Ecto neural progenitor cell (in vitro differentiated cells): ENCODE results near the gene ESRP2.
A peak's percentile ranks its signal among the peaks of the same experiment; 100 is the strongest.

Source experiments
- DNase-seq: peaks from one replicate; pipeline ENCODE4 v3.0.0-alpha.2; 2018; ENCODE audit warnings: low spot score

The ESRP2 gene

DNA sequence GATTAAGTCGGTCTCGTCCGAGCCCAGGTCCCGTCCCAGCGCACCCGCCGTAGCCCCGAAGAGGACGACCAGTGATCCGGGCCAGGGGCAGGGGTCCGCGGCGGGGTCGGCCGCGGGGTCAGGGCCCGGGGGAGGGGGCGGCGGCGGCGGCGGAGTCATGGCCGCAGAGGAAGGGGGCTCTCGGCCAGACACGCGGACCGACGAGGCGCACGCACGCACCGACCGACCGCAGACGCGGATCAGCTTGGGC lies at the start of gene ESRP2:
Gene ESRP2 (minus strand): TSS at position 241 of the 250 bp plus-strand sequence. CDS start 82 bp downstream, at position 159.
- DNase-seq, result peak; percentile 71

DNA sequence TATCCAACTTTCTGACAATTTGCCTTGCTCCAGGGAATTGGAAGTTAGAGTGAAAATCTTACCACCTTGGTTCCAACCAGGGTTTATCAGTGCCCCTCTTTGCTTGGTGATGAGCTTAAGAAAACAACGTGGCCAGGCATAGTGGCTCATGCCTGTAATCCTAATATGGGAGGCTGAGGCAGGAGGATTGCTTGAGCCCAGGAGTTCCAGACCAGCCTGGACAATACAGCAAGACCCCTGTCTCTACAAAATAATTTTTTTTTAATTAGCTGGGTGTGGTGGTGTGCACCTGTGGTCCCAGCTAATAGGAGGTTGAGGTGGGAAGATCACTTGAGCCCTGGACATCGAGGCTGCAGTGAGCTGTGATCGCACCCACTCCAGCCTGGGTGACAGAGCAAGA lies 49.8 kb upstream of the ESRP2 start:
- DNase-seq, result no peak

DNA sequence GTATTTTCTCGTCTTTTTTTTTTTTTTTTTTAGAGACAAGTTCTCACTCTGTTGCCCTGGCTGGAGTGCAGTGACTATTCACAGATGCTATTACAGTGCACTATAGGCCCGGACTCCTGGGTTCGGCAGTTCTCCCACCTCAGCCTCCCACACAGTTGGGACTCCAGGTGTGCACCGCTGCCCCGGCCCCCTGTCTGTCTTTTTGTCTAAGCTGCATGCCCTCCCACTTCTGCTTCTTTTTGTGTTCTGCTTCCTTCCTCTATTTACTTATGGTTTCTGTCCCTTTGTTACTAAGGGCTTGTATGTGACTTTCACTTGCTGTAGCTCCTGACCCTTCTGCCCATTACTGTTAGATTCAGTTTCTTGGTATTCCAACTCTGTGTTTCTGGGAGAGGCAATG lies 48.9 kb upstream of the ESRP2 start:
- DNase-seq, result no peak

DNA sequence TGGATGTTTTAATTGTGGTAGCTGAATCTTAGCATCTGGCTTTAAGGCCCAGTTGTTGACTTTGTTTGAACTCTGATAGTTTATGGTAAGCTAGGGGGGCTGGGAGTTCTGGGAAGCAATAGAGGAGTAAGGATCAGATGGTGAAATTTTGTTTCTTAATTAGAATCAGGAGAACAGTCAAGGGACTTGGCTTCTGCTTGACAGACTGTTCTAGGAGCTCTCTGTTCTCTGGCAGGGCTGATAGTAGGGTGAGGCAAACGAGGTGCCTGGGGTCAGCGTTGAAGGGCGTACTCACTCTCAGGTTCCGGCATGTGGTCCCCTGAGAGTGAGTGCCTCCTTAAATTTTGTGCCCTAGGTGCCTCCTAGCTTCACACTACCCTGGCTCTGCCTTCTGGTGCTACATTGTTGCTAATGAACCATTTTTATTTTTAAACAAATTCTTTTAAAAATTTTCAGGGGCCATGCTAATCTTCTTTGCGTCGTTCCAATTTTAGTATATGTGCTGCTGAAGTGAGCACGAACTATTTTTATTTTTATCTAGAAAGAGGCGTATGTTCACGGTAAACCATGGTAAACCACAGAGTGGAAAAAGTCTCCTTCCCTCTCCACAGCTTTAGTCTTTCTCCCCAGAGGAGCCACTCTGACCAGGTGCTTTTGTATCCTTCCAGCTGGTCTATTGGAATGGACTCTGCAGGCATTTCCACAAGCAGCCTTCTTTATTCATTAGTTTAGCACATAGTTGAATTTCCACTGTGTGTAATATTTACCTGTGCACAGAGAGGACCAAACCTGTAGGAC lies 48.1 kb upstream of the ESRP2 start:
- no peak for DNase-seq

DNA sequence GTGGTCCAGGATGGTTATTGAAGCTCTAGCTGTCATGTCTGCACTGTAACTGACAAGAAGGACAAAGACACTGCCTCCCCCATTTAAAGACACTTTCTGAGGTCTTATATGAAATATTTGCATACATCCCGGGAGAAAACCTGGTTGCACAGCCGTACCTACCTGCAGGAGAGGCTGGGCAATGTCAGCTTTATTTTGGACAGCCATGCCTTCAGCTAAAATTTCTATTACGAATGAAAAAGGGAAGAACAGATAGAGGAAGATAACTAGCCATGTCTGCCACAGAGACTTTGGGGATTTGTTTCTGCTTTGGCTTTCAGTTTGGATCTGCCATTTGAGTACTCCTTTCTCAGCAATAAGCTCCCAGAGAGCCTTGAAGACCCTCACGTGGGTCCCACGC lies 47.4 kb upstream of the ESRP2 start:
- no peak for DNase-seq

DNA sequence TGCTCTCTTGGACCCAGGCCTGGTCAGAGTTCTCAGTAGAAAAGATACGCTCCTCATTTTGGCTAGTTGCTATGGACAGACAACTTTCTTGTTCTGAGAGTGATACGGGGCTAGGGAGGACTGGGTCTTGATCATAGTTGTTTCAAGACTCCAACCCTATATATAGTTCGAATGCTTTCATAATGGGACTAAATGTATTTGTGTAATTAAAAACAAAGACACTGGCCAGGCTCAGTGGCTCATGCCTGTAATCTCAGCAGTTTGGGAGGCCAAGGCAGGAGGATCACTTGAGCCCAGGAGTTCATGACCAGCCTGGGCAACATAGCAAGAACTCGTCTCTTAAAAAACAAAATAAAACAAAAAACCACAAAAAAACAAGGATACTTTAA lies 46.1 kb upstream of the ESRP2 start:
- DNase-seq, result no peak

DNA sequence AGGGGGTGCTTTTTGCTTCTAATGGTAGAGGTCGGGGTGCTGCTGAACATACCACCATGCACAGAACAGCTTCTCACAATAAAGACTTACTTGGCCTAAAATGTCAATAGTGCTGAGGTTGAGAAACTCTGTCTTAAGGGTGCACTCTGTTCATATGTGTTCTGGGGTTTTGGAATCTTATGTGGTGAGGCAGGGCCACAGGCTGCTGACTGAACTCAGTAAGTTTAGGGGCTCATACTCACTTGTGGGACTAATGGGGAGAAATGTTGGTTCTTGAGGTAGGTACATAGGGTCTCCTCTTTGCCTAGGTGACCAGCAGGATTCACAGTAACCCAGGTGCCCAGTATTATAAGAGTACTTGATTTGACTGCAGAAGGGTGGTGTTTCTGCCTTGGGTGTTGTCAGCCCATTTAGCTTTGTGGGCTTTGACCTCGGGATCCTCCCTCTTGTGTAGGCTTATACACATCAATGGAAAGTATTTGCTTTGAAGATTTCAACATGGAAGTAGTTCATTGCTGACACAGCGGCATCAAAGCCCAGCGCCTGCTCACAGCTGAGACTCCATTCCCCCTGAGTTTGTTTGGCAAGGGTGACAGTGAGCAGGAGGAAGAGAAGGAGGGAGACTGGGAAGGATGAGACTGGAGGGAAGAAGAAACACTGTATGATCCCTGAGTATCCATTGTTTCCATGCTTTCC lies 45.6 kb upstream of the ESRP2 start:
- no peak for DNase-seq

DNA sequence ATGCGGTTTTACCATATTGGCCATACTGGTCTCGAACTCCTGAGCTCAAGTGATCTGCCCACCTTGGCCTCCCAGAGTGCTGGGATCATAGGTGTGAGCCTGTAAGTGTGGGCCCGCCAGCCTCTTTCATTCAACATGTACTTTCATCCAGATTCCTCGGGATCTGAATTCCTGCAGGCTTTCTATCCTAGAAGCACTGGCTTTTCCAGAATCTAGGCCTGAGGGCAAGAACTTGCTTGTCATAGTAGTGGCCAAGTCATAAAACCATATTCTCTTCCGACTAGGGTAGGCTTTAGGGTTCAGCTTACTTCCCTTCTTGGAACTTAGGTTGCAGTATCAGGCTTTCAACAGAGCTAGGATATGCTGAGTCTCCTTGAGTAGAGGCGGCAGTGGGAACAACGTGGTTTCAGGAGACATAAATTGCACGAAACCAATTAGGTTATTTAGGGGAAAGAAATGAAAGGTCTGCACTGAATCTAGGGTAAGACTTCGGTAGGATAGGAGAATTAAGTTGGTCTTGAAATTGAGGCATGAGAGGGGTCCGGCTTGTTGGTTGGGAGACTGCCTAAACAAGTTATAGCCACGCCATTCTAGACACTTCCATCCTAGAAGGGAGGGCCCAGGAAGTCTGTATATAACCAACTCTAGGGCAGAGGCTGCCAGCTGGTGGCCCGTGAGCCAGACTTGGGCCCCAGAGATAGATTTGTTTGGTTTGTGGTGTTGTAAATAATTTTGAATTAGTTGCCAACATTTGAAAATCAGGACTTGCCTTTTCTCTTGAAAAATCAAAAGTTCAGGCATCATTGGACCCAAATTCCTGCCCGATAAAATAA lies 44.0 kb upstream of the ESRP2 start:
- DNase-seq, result no peak

DNA sequence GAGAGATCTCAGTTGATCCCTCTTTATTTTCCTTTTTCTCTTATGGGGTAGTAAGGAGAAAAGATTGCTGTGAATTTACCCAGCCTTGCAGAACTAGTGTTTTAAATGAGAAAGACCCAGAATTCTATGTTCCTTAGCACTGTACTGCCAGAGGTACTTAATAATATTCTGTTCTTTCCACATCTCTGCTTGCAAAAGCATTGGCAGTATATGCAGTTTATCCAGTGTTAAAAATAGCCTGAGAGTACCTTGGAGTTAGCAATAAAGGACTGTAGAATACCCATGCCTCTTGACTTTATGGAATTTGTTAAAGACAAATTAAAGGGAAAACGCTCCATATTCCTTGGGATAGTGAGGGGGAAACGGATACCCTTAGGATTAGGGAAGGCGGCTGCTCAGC lies 40.3 kb upstream of the ESRP2 start:
- DNase-seq, result no peak

DNA sequence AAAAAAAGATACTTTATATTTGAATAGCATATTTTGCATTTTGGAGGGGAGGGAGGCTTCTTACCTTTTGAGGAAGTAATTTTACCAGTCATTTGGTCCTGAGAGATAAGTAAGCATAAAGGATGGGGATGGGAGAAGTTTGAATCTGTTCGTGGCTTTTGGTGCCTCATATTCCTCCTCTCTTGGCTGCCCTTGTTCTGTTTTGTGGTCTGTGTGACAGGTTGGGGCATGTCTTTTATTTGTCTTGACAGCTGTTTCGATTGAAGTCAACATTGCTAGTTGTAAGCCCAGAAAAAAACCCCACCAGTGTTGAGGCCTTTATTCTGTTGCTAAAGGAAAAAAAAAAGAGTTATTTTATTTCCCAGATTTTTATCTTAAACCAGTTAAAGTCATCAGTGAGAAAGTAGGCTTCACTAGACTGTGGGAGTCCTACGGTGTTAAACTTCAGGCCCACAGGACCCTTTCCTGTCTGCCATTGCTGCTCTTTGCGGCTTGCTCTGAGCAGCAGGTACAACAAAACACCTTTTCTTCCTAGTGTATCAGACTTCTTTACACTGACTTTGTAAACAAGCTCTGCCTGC lies 39.8 kb upstream of the ESRP2 start:
- DNase-seq, result no peak

DNA sequence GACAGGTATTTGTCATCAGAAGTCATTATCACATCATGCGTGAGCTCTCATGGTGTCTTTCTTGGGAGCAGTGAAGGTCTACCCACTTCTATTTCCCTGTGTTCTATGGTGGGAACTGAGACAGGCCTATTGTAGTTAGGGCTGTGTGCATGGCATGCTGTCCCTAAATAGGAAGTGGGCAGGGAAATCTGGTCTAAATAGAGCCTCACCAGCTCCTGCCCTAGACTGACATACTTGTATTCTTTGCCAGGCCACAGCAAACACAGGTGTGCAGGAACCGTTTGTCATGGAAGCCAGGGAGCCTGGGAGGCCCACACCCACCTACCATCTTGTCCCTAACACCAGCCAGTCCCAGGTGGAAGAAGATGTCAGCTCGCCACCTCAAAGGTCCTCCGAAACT lies 38.5 kb upstream of the ESRP2 start:
- no peak for DNase-seq

DNA sequence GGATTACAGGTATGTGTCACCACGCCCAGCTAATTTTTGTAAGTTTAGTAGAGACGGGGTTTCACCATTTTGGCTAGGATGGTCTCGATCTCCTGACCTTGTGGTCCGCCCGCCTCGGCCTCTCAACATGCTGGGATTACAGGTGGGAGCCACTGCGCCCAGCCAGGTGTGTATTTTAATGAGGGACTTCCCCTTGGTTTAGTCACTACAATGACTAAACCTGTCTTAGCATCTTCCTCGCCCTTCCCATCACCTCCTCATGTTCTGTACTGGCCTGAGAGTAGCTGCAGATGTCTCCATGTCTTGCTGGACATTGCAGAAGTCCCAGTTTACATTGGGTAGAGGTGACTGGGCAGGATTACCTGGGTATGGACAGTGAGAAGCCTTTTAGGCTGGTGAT lies 38.0 kb upstream of the ESRP2 start:
- no peak for DNase-seq

DNA sequence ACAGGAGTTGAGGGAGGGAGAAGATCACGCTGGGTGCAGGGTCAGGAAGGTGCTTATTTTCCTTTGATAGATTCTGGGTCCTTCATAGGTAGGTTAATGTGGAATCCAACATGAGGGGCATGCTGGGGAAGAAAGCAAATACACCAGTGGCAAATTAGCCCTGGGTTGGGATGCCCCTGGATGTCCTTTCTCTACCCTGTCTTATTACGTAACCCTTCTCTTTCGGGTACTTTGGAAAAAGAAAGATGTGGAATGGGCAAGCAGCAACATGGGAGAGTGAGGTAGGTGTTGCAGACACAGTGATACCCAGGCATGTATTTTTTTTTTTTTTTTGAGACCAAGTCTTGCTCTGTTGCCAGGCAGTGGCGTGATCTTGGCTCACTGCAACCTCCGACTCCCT lies 37.5 kb upstream of the ESRP2 start:
- no peak for DNase-seq

DNA sequence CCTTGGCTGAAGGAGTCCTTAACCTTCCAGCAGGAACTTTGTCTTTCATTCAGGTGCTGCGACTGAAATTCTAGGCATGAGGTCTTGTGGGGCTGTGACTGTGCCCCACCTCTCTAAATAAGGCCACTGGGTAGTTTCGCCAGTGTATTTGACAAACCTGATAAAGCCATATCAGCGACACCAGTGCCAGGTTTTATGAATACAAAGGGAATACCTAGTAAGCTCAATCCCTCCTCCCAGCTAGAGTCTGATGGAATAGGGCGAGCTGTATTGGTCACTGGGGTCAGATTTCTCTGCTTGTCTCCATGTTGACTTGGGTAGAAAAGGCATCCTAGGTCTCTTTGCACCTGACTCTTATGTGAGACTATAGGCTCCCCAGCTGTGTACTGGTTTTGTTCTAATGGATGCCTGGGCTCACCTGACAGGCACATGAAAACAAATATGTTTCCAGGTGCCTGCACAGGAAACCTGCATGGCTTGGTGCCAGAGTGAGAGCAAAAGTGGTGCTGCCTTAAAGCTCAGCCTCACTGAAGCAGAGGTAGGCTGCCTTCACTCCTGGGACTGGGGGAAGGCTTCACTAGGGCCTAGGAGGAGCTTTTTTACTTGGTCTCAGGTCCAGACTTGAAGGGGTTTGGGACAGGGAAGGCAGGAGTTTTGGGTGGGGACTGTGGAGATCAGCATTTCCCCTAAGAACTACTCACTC lies 36.7 kb upstream of the ESRP2 start:
- DNase-seq, result no peak

DNA sequence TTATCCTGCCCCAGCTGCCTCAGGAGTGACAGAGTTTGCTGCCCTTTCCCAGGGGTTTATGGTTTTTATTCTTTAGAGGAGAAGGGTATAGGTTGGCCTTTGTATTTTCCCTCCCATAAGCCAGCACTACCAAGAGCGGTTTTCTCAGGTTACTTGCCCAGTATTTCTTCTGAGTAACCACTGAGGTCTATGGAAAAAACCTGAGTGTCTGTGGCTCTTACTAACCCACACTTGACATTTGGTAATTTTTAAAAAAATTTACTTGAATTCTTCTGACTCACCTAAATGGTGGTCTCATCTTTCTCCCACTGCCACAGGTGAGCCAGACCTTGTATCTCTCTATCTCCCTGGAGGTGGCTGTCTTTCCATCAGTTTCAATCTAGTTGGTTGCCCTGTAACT lies 34.4 kb upstream of the ESRP2 start:
- DNase-seq, result no peak

DNA sequence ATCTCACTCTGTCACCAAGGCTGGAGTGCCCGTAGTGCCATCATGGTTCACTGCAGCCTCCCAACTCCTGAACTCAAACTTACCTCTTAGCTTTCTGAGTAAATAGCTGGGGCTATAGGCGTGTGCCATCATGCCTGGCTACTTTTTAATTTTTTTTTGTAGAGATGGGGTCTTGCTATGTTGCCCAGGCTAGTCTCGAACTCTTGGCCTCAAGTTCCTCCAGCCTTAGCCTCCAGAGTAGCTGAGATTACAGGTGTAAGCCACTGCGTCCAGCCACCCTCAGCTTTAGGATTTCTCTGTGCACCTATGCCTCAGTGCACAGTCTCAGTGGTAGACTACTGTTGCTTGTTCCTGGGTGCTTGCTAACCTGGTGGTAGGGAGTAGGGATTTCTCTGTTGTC lies 33.9 kb upstream of the ESRP2 start:
- no peak for DNase-seq

DNA sequence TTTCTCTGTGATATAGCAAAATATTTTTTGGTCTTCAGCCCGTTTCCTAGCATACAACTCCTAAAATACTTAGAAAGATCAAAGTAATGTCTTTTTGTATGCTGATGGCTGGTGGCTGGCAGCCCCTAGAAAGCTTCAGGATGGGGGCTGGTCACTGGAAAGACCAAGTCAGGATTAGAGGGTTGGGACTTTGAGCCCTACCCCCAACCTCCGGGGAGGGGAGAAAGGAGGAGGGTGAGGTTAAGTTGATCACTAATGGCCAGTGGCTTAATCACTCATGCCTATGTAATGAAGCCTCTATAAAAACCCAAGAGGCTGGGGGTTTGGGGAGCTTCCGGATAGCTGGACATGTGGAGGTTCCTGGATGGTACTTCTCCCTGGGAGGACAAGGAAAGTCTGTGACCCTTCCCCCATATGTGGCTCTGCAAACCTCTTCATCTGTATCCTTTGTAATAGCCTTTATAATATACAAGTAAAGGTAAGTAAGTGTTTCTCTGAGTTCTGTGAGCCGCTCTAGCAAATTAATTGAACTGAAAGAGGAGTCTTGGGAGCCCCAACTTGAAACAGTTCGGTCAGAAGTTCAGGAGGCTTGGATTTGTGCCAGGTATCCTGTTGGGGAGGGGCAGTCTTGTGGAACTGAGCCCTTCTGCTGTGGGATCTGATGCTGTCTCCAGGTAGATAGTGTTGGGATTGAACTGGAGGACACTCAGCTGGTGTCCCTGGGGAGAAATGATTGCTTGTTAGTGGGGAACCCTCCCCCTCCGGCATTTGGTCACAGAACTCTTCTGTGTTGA lies 31.9 kb upstream of the ESRP2 start:
- no peak for DNase-seq

DNA sequence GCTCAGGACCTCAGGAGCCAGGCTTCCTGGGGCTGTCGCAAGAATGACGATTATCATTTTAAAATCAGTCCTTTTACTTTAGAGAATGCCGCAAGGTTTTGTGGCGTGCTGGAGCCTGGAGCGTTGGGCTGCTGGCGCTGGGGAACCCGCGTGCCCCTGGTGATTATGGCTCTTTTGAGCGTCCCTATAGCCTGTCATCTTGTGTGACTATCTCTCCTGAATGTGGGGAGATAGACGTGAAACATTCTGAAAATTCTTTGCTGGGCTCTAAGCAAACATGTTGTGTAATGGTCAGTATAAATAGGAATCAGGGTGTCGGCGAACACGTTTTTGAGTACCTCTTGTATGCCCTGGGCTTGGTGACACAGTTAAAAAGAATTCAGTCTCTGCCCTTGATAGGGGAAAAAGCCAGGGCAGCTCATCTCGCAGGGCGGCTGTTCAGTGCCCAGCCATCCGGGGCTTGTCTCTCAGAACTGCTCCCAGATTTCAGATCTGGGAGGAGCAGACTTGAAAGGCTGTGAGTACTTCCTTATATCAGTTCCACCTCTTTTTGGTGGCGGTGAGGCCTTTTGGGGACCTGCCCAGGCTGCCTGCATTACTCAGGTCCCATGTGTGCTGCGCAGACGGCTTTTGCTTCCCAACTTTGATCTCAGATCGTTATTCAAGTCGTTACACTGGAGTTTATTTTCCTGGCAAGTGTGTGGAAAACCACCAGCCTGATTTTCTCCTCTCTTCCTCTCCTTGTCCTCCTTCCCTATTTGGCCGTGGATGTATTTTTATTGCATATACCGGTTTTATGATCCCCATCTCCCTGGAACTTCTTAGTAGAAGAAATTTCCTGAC lies 29.4 kb upstream of the ESRP2 start:
- DNase-seq, result no peak

DNA sequence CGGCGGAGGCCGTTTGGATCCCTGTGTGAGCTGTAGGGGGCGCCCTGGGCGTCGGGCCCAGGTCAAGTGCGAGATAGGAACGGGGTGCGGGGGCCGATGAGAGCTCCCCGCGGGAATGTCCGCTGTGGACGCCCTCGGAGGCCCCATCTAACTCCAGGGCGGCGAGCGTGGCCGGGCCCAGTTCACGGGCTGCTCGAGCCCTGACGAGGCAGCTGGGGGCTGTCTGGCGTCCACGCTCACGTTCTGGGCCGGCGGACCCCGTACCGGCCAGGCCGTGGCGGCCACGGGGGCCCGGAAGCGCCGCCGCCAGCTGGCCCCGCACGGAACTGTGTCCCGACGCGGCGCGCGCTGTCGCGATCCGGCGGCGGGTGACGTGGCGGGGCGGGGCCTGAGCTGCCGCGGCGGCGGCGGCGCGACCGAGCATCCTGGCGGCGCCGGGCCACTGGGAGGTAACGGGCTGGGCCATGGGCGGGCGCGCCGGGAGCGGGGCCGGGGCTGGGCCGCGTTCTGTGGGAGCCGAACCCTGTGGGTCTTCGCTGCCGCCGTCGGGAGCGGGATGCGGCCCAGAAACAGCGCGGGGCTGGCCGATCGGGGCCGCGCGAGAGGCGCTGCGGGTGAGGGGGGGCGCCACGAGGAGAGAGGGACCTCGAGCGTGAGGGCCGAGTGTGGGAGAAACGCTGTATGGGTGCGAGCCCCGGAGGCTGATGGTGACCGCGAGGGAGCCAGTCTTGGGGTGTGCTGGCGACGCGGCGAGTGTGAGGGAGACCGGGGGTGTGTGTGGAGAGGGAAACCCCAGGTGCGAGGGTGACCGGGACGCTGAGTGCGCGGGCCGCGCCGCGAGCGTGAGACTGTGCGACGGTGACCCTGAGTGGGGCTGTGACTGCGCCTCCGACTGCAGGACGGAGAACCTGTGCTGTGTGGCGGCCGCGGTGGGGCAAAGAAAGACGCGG lies 28.5 kb upstream of the ESRP2 start, which contains the start of gene SLC7A6:
Gene SLC7A6 (plus strand): TSS at position 399 of the 950 bp plus-strand sequence. CDS start 10,201 bp downstream, outside the sequence.
- DNase-seq, result peak; percentile 83
